UCSD-AML1 (cell line): ENCODE data around the gene TNNI2.

Experiments used
- DNase-seq: peaks from one replicate; lab custom pipeline; 2025; ENCODE audit not compliant: unreplicated experiment; lab: John Stamatoyannopoulos, UW

The TNNI2 gene

DNA sequence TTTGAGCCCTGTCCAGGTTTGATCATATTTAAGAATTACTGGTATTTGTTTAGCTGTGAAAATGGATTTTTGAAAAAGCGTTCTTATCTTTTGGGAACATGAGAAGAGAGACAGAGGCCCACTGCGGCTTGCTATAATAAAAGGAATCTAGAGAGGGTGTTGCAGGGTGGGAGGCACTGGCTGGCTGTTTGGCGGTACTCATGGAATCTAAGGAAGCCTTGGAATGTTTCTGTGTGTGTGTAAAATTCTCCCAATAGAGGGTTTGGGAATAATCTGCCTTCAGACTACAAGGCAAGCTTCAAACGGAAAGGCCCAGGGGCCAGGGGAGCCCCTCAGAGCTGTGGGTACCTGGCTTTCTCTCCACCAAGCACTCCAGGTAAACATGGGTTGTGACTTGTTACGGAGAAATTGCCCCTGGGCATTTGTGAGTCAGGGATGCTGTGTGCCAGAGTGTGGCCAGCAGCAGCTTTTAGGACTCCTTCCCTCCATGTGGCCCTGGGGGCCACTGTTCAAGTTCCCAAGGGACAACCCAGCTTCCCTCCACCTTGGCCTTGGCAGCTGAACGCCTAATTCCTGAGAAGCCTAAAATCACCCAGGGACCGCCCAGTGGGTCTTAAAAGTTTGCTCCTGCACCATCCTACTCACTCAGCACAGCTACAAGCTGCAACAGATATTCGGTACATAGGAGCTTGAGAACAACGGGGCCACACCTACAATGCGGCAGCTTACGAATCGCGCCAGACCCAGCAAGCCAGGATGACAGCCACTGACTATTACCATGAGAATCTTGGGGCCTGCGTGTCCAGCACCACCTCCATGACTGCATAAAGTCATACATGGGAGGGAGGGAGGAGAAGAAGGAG lies 18.1 kb upstream of the TNNI2 start:
- DNase-seq = no peak

DNA sequence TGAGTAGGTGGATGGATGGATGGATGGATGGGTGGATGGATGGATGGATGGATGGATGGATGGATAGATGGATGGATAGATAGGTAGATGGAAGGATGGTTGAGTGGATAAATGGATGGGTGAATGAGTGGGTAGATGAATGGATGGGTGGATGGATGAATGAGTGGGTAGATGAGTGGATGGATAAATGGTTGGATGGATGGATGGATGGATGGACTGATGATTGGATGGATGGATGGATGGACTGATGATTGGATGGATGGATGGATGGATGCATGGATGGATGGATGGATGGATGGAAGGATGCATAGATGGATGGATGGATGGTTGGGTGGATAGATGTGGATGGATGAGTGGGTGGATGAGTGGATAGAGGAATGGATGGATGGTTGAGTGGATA lies 17.2 kb upstream of the TNNI2 start:
- no peak for DNase-seq

DNA sequence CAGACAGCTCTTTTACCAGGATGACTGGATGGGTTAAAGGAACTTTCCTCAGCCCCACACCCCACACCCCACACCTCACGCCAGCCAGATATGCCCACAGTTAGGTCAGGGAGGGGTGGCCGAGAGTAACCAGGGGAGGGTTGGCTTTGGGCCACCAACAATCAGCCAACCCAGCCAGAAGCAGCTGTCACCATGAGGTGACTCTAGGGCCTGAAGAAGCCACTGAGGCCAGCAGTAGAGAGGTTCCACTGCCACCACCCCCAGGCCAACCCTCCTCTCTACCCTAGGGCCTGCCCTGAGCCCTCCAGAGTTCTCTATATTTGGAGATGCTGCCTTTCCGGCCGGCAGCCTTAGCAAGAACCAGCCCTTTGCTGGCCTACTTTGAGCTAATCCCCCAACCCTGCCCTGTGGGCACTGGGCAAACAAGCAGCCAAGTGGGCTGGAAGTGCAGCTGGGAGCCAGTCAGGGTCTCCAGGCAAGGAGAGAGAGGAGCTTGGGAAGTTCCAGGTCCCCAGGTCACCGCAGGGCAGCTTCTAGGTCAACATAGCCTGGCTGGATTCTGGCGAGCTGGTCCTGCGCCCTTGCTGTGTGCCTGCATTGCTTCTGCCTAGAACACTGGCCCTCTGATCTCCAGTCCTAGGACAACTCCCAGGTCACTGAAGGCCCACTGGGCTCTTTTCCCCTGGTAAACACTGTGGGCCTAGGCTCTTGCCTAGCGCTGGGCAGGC lies 16.0 kb upstream of the TNNI2 start:
- DNase-seq = no peak

DNA sequence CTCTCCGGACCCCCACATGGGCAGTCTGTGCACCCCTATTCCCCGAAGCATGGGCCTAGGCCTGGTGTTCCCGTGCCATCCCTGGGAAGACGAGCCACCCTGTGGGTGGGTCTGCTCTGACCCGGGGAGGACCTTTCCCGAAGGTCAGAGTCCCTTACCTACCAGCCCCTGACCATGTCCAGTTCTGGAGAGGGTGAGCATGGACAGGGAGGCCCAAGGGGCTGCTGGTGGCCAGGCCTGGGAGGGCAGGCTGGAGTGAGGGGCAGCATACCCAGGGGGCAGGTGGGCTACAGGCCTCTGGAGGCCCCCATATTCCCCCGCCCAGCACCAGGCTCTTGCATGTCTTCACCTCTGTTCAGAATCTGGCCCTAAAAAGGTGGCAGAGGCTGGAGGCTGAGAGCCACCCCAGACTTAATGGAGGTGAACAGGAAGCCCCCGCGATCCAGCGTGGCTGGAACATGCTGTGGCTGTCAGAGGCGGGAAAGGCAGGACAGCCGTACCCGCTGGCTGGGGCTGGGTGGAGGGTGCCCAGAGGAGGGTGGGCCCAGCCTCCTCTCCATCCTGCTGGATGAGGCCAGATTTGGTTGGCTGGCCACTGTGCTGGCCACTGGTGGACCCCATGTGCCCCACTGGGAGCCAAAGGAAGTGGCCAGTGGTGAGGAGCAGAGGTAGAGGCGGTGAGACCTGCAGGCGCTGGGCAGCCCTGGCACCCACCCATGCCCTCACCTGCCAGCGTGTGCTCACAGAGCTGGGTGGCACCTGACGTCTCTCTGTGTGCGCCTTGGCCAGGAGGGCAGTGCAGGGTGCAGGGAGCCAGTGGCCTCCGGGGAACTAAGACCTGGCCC lies 15.2 kb upstream of the TNNI2 start:
- no peak for DNase-seq

DNA sequence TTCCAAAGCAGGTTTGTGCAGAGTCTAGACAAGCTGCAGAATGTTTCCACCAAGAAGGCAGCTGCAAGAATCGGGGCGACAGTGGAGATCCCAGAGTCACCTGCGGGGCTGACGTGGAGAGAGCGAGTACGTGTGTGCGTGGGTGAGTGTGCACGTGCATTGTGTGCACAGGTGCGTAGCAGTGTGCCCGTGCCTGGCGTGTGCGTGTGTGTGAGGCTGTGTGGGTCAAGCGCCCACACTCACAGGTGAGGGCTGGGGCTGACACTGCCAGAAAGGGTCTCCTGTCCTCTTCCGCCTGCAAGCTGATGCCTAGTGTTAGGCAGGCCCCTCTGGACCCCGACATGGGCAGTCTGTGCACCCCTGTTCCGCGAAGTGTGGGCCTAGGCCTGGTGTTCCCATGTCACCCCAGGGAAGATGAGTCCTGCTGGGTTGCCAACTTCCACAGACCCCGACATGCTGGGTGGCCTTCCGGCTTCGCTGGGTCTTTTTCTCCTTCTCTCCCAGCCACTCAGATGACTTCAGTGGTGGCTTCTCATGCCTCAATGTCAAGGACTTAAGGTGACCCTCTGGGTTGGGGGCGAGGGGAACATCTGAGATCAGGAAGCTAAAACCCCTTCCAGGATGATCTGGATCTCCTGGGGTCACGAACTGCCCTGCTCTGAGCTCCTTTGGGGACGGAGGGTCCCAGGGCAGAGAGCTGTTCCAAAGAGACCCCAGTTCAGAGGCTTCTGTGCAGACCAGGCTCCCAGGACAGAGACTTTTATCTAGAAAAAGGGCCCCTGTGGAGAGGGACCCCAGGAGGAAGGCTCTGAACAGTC lies 14.4 kb upstream of the TNNI2 start:
- DNase-seq = no peak

DNA sequence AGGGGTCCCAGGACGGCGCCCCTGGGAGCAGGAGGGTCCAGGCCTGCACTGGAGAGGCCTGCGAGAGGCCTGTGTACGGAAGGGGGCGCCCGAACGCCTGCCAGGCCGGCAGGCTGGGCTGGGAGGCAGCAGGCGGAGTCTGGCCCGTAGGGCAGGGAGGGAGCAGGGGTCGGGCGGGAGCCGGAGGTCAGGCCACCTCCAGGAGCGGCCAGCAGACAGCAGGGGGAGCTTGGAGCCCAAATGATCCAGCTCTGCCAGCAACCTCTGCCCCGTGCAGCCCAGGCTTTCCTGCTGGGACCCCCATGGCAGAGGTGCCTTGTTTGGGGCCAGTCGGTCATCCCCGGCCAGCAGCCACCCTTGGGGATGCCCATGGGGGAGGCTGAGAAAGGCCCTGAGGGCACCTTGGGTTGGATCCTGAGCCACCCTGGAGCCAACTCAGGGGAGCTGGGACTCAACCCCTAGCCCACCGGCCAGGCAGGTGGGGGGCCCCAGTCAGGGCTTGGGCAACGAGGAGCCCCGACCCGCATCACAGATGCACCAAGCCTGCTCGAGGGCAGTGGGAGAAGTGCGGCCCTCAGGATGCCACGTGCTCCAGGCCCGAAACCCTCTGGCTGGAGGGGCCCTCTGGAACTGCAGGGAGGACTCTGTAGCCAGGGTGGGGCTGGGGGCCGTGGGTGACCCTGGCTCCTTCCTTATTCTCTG lies 13.6 kb upstream of the TNNI2 start:
- peak; percentile 81 for DNase-seq

DNA sequence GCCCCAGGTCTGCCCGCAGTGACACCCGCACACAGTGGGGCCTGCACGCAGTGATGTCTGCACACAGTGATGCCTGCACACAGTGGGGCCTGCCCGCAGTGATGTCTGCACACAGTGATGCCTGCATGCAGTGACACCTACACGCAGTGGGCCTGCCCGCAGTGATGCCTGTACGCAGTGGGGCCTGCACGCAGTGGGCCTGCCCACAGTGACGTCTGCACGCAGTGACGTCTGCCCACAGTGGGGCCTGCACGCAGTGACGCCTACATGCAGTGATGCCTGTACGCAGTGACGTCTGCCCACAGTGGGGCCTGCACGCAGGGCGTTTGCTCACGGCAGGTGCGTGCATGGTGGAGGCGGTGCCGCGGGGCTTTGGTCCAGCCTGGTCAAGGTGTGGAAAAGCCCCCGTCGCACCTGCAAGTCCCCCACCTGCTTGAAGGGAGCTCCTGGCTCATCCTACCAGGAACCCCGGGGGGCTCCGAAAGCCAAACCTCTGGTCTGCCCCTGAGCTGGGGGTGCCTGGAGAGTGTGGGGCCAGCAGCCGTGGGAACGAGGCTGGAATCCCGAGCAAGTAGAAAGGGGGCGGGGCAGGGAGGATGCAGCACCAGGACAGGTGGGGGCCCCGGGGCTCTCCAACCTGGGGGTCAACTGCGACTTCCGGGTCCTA lies 12.9 kb upstream of the TNNI2 start:
- no peak for DNase-seq

DNA sequence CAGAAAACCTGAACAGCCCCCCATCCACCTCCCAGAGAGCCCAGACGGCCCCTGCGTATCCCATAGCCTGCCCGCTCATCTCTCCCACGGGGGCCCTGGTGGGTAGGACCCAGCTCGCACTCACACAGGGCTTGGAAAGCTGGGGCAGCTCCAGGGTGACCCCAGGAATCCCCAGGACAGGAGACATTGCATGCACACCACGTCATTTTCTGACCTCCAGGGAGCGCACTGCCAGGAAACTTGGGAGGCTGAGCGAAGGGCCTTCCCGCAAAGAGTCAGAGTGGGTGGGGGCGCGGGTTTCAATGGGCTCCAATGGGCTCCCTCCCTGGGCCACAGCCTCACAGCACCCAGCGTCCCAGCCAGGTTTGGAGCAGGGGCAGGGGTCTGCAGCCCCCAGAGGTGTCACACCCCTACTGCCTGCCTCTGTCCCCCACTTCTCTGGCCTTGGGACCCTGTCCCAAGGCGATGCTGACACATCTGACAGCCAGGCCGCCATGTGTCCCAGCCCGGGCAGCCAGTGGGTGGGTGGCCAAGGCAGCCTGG lies 12.2 kb upstream of the TNNI2 start:
- no peak for DNase-seq

DNA sequence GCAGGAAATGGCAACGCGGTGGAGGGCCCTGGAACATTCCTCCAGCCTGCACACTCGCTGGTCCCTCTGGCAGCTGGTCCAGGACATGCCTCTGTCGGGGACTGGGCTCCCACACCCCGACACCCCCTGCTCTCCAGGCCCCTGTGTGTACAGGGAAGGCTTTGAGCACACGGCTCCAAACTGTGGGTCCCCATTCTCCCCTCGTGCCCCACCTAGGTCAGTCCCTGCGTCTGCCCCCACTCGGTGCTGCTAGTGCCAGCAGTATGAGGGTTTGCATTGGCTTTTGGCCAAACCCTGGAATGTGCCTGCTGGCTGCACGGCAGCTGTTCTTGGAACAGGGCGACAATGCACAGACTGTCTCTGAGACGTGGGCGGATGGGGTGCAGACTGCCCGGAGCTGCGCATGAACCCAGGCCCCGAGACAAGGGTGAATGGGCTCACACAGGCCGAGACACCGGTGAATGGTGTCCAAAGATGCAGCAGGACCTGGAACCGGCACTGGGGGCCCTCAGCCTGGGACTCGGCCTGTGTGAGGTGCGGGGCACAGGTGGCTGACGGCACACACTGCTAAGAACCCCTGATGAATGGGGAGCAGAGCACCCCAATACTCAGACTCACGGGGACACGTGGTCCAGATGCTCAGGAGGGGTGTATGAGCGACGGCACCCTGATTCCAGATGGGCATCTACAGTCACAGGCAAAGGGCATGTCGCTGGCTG lies 11.5 kb upstream of the TNNI2 start:
- no peak for DNase-seq

DNA sequence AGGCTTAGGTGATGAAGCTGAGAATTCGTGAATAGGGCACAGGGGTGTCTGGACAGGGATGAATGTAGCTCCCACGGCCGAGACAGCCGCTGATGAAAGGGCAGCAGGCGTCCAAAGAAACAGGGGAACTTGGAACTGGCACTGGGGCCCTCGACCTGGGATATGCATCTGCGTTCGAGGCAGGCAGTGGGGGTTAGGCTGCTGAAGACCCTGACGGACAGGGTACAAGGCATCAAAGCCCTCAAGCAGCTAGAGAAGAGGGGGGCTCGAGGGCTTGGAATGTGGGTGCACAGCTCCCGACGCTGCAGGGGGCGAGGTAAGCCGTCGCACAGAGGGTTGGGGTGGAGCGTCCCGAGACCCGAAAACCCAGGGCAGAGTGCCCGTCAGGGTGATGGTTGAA lies 10.8 kb upstream of the TNNI2 start:
- DNase-seq = no peak

DNA sequence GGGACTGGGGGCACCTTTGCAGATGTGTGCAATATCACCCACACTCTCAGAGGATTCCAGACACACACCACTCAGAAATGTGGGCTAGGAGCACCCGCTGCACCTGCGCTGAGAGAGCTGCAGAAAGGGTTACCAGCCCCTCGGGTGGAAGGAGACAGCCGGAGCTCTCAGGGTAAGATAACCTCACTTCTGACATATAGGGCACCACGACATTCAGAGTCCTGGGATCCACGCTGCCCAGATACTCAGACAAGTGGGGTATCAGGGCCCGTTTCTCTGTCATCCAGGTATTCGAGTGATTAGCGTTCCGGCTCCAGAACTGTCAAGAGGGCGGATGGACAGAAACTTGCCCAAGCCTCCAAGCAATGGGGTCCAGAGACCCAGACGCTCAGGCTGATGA lies 10.2 kb upstream of the TNNI2 start:
- DNase-seq = no peak

DNA sequence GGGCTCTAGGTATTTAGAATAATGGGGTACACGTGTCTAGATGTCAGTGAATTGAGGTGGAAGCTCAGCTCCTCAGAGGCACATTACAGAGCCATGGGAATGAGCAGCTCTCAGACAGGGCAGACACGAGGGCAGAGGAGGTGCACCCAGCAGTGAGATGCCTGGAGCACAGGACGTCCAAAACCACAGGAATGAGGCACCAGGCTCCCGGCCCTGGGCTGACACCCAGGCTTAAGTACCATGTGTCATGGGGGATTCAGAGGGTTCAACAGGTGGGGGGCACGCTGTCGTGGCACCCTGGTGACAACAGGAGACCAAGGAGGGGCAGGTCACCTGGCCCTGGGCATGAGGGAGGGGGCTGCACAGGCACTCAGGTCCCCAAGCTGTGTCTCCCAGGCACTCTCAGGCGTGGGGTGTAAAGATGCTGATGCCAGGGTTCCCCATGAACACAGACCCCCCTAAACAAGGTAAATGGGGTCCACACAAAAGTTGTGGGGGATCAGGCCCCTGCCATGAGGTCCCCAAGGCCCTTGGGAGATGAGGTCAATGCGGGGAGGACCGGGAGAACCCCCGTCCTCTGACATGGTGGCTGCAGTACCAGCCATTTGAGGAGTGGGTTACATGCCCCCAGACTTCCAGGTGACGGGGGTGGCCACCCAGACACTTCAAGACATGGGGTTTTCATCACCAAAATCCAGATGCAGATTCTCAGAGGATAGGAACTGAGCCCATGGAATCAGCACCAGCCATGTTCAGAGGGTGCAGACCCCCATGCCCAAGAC lies 9.6 kb upstream of the TNNI2 start:
- no peak for DNase-seq

DNA sequence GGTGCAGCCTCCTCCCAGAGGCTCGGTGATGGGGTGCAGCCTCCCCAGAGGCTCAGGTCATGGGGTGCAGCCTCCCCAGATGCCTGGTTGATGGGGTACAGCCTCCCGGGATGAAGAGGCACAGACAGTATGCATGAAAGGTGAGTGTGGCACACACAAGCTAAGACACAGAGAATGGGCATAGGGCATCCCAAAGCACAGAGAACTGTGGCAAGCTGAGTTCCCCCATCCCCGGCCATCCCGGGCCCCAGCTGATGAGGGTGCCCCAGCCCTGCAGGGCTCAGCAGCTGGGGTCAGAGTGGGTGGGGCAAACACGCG lies 8.8 kb upstream of the TNNI2 start:
- DNase-seq = no peak

DNA sequence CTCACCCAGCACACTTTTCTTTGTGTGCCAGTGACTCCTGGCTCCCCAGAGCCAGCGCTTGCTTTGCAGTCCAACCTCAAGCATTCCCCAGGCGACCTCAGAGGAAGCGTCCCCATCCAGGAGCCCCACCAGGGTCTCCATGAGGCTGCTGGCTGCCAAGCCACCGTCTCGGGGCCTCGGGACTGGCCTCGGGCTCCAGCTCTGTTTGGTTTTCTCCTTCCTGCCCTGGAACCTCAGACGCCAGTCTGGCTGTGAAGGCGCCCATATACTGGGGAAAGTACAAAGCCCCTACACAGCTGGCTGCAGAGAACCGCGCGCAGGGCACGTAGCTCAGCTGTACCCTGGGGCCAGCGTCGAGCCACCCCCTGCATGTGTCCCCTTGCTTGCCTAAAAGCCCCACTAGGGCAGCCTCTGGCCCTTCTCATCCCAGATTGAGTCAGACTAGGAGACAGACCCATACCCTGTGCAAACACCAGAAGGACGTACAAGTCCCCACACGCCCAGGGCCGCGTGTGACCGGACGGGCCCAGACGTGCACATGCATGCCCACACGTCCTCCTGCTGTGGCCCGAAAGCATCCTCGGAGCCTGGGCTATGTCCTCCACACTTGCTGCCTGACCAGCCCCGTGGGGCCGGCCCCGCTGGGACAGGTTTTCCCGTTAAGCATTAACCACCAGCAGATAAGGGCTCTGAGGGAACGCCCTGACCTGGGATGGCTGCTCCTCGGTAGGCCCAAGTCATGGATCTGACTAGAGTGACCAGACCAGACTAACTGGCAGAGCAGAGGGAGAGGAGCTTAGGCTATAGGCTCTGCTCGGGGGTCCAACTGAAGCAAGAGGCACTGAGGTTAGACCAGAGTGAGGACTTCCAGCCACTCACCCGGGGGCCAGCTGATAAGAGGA lies 8.2 kb upstream of the TNNI2 start:
- peak; percentile 37 for DNase-seq

DNA sequence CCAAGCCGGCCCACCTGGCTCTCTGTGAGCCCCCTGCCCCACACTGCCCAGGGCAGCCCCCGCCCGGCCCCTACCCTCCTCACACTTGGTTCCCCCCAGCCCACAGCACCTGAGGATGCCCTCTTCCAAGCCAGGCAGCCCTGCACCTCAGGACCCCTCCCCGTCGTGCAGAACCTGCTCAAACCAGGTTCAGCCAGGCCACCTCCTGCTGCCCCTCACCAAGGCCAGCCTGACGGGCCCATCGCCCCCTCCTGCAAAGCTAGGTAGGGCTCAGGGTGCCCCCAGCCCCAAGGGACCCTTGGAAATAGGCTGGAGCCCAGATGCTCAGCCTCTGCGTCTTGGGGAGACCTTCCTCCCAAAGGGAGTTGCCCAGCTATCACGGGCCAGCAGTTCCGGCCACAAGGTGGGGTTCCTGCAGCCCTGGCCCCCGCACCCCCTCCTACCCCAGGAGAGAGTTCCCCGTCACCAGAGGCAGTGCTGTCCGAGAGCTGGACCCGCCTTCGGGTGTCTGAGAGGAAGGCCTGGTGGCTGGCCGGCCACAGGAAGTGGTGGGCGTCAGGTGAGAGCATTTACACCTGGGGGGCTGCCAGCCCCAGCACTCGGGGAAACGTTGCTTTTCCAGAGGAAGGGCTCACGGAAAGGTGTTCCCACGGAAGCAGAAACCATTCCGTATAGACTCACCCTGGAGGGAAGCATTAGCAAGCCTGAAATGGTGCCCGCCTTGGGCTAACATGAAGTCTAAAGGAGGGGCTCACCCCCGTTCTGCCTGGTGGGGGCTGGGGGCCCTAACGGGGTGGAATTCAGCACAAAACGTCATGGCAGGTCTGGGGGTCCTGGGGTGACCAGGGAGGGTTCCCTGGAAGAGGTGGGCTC lies 7.2 kb upstream of the TNNI2 start:
- DNase-seq = no peak
